Activated CD8-positive, alpha-beta memory T cell treated with anti-CD3 and anti-CD28 coated beads, Interleukin-2, amount 50 U/mL, for 24 hours (primary cell): ENCODE measurements around the gene PHACTR4.
"Not testable (repeated sequence)": the region's sequence is repeated elsewhere in the genome, so short reads cannot be mapped to it uniquely, and the experiment has no call there.

Experiments used
- DNase-seq: peaks from one replicate; pipeline ENCODE4 v3.0.0-alpha.2; 2020; ENCODE audit errors: extremely low read depth

PHACTR4 gene

DNA sequence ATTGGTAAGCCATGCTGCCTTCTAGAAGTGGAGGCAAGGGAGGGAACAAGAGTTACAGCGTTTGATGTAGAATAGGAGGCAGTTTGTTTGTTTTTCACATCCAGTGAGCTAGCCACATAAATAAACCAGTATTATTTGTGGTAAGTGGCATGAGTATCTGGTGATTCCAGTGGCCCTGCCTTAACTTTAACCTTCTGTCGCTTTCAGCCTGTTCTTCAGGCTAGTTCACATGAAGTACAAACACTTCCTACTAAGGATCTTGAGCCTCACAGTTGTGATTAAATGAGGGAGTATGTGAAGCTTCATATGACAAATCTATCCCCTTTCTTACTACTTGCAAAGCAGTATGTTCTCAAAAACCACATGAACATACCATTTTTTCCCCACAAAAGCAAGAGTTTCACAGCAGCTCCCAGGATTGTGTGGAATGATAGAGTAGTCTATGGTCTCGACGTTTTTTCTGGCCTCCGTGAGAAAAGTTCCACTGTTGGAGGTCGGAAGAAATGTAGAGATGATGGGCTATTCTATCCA is 59.5 kb downstream of the PHACTR4 start:
- DNase-seq: no peak

DNA sequence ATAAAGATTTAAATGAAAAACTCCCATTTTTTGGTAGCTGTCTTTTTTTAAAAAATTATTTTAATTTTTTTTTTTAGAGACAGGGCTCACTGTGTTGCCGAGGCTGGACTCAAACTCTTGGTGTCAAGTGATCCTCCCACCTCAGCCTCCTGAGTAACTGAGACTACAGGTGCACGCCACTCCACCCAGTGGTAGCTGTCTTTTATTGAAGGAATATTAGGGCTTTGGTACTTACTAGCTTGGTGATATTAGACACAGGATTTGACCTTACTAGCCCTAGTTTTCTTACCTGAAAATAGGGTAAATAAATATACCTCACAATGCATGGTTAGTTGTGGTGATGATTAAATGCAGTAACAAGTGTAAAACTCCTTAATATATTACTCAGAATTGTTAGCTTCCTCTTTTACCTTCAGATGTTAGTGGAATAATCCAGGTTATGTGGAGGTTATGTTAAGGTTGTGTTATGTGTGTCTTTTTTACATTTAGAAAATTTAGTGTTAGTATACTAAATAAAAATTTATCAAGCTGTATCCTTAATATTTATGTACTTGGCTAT is 66.8 kb downstream of the PHACTR4 start:
- DNase-seq: no peak

DNA sequence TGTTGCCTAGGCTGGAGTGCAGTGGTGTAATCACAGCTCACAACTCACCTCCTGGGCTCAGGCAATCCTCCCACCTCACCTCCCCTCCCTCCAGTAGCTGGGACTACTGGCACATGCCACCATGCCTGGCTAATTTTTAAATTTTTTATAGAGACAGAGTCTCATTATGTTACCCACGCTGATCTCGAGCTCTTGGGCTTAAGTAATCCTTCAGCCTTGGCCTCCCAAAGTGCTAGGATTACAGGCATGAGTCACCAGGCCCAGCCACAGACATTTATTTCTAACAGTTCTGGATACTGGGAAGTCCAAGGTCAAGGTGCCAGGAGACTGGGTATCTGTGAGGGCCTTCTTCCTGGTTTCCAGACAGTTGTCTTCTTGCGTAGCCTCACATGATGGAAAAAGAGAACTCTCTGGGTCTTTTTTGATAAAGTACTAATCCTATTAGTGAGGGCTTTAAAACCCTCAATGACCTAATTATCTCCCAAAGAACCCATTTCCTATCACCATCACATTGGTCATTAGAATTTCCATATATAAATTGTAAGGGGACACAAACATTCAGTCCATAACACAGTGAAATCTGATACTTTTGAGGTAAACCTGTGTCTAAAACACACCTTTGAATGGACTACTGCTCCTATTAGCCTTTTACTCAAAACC is 67.9 kb downstream of the PHACTR4 start:
- DNase-seq: no peak

DNA sequence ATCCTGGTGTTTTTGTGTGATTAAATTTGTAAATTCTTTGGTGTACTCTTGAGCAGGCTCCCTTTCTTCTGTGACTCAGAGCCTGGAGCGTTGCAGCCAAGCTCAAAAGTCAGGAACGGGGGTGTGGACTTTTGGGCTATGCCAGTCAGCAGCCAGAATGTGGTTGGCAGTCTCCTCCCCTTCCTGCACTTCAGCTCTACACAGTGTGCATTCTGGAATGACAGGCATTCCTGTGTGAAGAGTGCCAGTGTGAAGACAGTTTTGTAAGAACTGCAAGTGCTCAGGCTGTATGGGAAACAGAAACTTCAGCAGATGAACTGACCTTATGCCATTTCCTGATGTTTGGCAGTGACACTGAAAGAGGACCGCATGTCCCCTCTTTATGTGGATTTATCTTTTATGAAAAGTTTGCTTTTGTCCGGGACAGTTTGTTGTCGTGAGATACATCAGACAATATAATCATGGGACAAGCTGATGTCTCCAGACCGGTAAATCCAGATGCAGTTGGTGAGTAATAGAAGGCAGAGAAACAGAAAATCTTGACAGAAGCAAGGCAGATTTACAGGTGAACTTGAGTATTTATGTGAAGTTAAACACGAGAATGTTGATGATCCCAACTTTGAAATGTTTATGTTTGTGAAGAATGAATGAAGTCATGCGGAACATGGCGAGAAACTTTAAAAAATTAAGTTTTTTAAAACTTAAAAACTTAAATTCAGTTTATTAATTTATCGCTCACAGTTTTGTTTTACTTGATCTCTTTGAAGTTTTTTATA is 68.6 kb downstream of the PHACTR4 start:
- no peak for DNase-seq

DNA sequence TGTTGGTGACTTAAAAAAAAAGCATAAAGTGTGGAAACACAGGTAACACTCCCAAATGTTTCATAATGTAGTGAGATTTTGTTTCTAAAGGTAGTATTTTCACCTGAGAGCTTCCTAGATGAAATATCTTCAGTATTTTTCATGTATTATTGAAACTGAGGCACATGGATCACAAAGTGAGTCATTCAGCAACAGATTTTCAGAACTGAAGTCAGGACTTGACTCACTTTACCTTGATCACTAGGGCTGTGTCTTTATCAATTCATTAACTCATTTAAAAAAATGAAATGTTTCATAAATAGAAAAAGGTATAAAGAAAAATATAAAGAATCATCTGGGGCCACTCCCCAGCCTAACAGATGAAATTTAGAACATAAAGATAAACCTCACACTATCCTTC is 69.8 kb downstream of the PHACTR4 start:
- DNase-seq: no peak

DNA sequence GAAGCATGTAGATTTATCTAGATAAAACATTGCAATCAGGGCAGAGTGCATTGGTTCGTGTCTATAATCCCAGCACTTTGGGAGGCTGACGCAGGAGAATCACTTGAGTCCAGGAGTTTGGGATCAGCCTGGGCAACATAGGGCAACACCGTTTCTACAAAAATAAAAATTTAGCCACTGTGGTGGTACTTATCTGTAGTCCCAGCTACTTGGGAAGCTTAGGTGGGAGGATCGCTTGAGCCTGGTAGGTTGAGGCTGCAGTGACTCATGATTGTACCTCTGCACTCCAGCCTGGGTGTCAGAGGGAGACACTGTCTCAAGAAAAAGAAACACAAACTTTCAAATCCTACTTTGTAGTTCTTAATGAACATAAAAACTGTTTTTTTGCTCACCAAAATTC is 72.1 kb downstream of the PHACTR4 start:
- DNase-seq: no peak

DNA sequence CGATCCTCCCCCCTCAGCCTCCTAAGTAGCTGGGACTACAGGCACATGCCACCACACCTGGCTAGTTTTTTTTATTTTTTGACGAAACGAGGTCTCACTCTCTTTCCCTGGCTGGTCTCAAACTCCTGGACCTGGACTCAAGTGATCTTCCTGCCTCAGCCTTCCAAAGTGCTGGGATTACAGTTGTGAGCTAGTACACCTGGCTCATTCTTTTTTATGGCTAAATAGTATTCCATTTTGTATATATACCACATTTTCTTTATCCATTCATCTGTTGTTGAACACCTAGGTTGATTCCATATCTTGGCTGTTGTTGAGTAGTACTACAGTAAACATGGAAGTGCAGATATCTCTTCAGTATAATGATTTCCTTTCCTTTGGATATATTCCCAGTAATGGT is 74.0 kb downstream of the PHACTR4 start:
- no peak for DNase-seq

DNA sequence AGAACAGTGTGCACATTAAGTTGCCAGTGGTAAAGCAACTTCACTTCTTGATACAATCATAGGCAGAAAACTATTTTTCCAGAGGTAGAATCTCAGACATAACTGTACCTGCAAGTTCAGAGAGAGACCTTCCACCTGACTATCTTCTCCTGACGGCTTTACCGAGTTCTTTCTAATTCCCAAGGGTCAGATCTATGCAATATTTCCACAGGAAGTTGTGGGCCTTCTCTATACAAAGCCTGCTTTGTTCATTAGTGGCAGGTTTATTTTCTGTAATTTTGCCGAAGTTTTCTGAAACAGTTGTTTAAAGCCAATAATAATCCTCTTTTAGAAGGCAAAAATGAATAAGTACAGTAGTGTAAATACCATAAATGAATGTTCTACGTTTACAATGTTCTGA is 78.1 kb downstream of the PHACTR4 start:
- DNase-seq: no peak

DNA sequence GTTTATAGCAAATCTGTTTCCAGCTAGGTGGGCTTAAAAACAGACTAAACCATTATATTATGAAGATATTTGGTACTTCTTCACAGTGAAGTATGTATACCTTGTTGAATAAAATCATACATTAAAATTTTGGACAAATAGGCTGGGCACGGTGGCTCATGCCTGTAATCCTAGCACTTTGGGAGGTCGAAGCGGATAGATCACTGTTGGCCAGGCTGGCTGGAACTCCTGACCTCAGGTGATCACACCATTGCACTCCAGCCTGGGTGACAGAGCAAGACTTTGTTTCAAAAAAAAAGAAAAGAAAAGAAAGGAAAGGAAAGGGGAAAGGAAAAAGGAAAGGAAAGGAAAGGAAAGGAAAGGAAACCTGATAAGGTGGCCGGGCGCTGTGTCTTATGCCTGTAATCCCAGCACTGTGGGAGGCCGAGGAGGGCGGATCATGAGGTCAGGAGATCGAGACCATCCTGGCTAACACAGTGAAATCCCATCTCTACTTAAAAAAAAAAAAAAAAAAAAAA is 78.6 kb downstream of the PHACTR4 start:
- DNase-seq: not testable (repeated sequence)

DNA sequence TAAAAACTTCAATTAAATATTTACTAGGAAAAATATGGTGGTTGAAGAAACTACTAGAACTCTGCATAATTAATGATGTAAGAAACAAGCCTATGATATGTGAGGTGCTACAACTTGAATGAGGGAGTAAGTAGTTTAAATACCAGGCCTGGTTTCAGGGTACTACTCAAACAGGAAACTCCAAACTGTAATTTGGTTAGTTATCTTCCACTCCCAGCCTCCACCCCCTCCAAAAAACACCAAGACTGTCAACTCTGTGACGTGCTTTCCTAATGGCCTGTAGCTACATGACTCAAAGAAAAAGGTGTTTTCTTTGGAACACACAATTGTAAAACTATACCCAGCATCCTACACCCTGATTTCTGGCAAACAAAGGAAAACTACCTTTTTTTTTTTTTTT is 80.4 kb downstream of the PHACTR4 start:
- no peak for DNase-seq

DNA sequence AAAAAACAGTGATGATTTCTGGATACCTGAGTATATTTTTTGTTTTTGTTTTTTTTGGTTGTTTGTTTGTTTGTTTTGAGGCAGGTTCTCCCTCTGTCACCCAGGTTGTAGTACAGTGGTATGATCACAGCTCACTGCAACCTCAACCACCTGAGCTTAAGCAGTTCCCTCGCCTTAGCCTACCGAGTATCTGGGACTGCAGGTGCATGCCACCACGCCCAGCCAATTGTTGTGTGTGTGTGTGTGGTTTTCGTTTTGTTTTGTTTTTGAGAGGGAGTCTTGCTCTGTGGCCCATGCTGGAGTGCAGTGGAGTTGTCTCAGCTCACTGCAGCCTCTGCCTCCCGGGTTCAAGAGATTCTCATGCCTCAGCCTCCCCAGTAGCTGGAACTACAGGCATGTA is 81.0 kb downstream of the PHACTR4 start:
- DNase-seq: no peak

DNA sequence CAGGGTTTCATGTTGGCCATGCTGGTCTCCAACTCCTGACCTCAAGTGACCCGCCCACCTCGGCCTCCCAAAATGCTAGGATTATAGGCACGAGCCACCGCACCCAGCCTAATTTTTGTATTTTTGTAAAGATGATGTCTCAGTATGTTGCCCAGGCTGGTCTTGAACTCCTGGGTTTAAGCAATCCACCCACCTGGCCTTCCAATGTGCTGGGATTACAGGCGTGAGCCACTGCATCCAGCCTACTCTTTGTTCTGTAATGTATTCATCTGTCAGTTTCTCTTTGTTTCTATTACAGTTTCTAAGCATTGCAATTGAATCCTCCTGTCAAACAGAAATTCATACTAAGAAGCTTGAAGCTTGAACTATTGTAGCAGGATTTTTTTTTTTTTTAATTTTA is 81.5 kb downstream of the PHACTR4 start:
- DNase-seq: no peak

DNA sequence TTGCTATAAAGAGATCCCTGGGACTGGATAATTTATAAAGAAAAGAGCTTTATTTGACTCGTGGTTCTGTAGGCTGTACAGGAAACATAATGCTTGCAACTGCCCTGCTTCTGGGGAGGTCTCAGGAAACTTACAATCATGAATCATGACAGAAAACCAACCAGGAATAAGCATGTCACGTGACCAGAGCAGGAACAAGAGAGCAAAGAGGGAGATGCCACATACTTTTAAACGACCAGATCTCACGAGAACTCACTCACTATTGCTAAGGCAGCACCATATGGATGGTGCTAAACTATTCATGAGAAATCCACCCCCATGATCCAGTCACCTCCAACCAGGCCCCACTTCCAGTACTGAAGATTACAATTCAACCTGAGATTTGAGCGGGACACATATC is 86.5 kb downstream of the PHACTR4 start:
- DNase-seq: no peak

DNA sequence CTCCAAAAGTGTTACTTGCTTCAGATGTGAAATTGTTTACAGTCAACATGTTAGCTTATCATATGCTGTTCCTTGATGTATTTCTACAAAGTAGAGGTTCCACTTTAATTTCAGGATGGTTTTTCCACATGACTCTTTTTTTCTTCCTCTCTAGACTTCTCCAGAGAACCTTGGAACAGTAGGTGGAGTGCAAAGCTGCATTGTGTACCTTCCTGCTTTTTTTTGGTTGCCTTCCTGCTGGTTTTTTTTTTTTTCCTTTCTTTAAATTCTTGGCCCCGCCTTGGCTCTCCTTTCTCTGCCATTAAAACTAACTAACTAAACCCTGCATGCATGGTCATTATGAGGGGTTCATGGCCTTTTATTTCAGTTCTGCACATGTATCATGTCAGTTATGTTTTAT is 88.1 kb downstream of the PHACTR4 start:
- no peak for DNase-seq

DNA sequence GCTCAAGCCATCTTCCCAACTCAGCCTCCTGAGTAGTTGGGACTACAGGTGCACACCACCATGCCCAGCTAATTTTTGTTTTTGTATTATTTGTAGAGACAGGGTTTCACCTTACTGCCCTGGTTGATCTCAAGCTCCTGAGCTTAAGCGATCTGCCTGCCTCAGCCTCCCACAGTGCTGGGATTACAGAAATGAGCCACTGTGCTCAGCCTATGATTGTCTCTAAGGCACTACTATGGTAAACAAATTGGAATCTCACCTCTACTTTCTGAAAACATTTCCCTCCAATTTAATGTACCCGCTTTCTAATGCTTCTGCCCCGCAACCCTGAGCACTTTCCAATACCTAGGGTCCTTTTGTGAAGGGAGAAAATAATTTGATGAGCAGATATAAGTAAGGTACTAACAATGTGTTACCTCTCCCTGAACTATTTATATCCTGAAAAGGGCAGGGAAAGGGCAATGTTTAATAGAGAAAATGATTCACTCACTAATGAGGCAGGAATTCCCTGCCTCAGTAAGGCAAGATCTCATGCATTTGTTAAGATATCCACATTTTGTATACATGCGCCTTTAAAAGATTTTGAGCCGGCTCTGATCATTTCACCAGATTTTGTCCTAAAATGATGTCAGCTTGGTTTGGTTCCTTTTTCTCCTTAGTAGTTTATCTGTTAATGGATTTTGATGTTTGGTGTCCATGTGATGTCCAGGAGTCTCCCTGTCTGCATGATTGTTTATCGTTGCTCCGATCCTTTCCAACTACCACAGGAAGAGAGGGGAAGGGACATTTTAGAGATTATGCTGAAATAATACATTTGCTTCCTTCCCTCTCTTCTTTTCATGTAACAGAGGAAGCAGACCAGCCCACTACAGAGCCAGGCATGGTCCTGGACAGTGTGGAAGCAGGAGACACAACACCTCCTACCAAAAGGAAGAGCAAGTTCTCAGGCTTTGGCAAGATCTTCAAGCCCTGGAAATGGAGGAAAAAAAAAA is 89.0 kb downstream of the PHACTR4 start:
- DNase-seq: no peak

DNA sequence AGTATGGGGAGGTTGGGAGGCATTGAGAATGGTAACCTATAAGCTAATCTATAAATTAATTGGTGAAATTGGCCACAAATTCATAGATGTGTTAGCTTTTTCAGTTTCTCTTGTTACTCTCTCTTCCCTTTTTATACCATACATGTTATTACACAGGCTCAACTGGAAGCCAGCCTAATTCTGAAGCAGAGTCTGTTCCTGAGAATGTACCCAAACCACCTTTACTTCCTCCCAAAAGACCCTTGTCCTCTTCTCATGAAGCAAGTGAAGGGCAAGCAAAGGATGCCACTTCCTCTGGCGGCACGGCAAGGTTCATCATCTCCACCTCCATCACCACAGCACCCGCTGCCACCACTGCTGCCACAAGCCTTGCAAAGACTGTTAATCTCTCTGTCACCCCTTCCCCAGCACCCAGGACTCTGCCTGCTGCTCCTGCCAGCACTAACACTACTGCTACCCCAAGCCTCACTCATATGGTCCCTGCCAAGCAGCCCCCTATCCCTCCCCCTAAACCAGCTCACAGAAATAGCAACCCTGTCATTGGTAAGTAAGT is 96.8 kb downstream of the PHACTR4 start:
- DNase-seq: no peak

DNA sequence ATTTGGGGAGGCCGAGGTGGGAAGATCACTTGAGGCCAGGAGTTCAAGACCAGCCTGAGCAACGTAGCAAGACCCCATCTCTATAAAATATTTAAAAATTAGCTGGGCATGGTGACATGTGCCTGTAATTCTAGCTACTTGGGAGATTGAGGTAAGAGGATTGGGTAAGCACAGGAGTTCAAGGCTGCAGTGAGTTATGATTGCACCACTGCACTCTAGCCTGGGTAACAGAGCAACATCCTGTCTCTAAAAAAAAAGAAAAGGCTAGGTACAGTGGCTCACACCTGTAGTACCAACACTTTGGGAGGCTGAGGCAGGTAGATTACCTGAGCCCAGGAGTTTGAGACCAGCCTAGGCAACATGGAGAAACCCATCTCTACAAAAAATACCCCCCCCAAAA is 100.6 kb downstream of the PHACTR4 start:
- no peak for DNase-seq

DNA sequence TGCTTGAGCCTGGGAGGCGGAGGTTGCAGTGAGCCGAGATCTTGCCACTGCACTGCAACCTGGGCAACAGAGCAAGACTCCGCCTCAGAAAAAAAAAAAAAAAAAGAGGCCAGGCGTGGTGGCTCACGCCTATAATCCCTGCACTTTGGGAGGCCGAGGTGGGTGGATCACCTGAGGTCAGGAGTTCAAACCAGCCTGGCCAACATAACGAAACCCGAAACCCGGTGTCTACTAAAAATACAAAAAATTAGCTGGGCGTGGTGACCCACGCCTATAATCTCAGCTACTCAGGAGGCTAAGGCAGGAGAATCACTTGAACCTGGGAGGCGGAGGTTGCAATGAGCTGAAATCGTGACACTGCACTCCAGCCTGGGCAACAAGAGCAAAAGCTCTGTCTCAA is 110.0 kb downstream of the PHACTR4 start:
- not testable (repeated sequence) for DNase-seq

DNA sequence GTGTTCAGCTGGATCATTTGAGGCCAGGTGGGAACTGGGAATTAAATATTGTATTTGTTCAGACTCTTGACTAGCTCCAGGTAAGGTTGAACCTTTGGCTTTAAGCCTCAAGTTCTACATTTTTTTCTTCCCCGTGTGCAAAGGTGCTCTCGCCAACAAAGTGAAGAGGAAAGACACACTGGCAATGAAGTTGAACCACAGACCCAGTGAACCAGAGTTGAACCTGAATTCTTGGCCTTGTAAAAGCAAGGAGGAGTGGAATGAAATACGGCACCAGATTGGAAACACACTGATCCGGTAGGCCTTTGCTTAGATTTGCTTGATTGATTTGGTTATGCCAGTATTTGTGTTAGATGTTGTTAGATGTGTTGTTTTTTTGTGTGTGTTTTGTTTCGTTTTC is 110.8 kb downstream of the PHACTR4 start:
- no peak for DNase-seq

DNA sequence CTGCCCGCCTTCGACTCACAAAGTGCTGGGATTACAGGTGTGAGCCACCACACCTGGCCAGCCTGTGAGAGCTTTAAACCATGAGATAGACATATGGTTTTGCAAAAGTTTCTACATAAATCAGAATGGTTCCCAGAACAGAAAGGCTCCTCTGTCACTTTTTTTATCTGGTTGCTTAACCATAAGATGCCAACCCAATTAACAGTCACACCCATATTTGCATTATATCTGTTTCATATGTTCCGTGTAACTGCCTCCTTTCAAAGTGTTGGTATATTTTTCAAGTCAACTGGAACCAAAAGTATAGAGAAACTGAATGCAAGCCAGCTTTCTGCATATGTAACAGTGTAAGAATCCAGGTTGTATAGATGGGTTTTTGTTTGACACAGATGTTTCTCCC is 112.6 kb downstream of the PHACTR4 start:
- DNase-seq: no peak

DNA sequence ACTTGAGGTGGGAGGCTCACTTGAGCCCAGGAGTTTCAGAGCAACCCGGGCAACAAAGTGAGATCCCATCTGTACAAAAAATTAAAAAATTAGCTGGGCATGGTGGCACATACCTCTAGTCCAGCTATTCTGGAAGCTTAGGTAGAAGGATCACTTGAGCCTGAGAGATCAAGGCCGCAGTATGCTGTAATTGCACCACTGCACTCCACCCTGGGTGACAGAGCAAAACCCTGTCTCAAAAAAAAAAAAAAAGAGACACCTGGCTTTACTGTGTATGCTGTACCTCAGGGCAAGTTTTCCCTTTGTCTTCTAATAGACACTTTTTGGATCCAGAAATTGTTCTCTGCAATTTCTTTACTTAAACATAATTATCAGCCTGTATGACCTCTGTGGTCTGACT is 113.2 kb downstream of the PHACTR4 start:
- no peak for DNase-seq
